Breast epithelium (tissue), 4 donors: ENCODE data around the gene STMND1. TPM values are rescaled to one million over a fixed set of nuclear protein-coding genes. Genes with fewer than 3 reads are reported as not detected.

ENCODE experiments used
- DNase-seq, 2 donors: peaks; one replicate each; pipeline ENCODE4 v3.0.0-alpha.2; 2019; ENCODE audit warnings: low spot score in 2 of 2
- H3K27ac ChIP-seq, 2 donors: fragments of 200-600 bp; sonication (generic) in 1 of 2; one replicate each; pipeline ENCODE4 v1.5.1; 2016 to 2019; ENCODE audit warnings: mild to moderate bottlenecking in 1 of 2
- H3K27me3 ChIP-seq, 2 donors: fragments of 200-600 bp; sonication (generic) in 1 of 2; one replicate each; pipeline versions ENCODE4 v1.5.1 to v1.6.0; 2017 to 2019; ENCODE audit warnings: control low read depth in 1 of 2, mild to moderate bottlenecking in 1 of 2
- H3K36me3 ChIP-seq: fragments of 200-600 bp; one replicate; pipeline ENCODE4 v1.5.1; 2019
- H3K4me1 ChIP-seq, 2 donors: fragments of 200-600 bp; sonication (generic); one replicate each; pipeline ENCODE4 v1.5.1; 2016 to 2019; ENCODE audit warnings: control low read depth in 1 of 2
- H3K4me3 ChIP-seq, 3 donors: fragments of 200-600 bp; sonication (generic); 1 replicate in 2 of 3; 2 replicates in 1 of 3; pipeline ENCODE4 v1.5.1; 2016 to 2019; ENCODE audit warnings: mild to moderate bottlenecking in 3 of 3, moderate library complexity in 2 of 3
- H3K9me3 ChIP-seq, 2 donors: fragments of 200-600 bp; sonication (generic) in 1 of 2; one replicate each; pipeline ENCODE4 v1.5.1; 2016 to 2019; ENCODE audit warnings: control low read depth in 1 of 2
- POLR2A ChIP-seq: fragments of 450-650 bp; IDR thresholded peaks from one replicate; pipeline ENCODE4 v1.6.1; 2016; ENCODE audit warnings: antibody characterized with exemption, mild to moderate bottlenecking, moderate library complexity
- POLR2AphosphoS5 ChIP-seq, 3 donors: sonication (generic); formaldehyde crosslinking; IDR thresholded peaks; one replicate each; pipeline ENCODE4 v1.6.1; 2017; ENCODE audit warnings: antibody characterized with exemption in 3 of 3
- intact Hi-C: fragments of 100-400 bp; cut with DNase I; formaldehyde crosslinking; loops from one replicate; pipeline ENCODE4 v1.15.1; 2023; ENCODE audit warnings: low total_unique reads
- total RNA-seq, 3 donors: library from RNA; depleted of rRNA; stranded (reverse); fragments of >200 nt; gene quantifications; one replicate each; pipeline ENCODE4 v1.1.0, GENCODE V29; 2016
- TF ChIP-seq, protein P1 (sequence below), 3 donors: fragments of 450-650 bp; IDR thresholded peaks; one replicate each; pipeline ENCODE4 v1.5.1; 2016 to 2017; ENCODE audit warnings: antibody characterized with exemption in 3 of 3, mild to moderate bottlenecking in 3 of 3, moderate library complexity in 3 of 3

Gene STMND1
- 1 to 10 TPM in 1 of 3 donors, under 1 TPM in 1, not detected in 1; 0.98 to 2.5 TPM for total RNA-seq

DNA sequence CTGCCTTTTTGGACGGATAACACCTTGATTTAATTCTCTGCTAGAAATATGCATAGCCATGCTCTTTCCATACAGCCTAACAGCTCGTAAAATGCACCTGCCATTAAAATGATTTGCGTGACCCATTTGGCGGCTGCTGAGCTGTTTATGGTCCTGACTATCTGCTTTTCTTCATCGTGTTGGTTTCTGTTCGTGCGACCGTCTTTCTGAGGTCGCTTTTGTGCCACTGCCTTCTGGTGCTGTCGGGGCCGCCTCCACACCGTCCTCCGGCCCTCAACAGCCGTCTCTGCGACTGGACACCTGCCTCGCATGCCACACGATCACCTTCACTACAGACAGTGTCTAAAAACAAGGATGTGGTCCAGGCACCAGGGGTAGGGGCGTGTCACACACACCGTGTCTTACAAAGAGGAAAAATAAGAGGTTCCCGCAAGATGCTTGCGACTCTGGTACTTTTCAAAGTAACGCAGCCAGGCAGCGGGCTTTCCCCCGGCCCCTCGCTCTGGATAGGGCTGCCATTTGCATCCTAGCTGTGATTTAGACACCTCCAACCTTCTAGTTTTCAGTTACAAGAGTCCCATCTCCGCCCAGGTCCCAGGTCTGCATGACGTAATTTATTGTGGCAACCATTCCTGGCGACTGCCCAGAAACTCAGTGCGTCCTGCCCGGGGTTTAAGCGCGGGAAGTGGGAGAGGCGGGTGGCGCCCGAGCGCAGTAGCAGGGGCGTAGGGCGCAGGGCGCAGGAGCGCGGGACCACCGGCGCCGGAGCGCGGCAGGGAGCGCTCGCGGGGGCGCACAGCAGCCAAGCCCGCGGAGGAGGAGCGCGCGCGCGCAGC lies at the start of gene STMND1:
Gene STMND1, plus strand, starts transcription at position 629 of the 836 bp plus-strand sequence. CDS start 208 bp downstream, outside the sequence.
- peaks cover 0 to 5% of the 10 kb centered on the region in 2 donors for H3K4me1 ChIP-seq
- no peaks in the 10 kb centered on the region for H3K9me3 ChIP-seq
- intact Hi-C loops, result no loop called here
- H3K27me3 ChIP-seq, result no peaks in the 10 kb centered on the region
- DNase-seq, result peak; percentile 75 to 85
- H3K27ac ChIP-seq, result peak within 1 kb of the TSS; percentile 64 to 77
- H3K36me3 ChIP-seq, result no peaks in the 10 kb centered on the region
- TF ChIP-seq, protein P1, sequence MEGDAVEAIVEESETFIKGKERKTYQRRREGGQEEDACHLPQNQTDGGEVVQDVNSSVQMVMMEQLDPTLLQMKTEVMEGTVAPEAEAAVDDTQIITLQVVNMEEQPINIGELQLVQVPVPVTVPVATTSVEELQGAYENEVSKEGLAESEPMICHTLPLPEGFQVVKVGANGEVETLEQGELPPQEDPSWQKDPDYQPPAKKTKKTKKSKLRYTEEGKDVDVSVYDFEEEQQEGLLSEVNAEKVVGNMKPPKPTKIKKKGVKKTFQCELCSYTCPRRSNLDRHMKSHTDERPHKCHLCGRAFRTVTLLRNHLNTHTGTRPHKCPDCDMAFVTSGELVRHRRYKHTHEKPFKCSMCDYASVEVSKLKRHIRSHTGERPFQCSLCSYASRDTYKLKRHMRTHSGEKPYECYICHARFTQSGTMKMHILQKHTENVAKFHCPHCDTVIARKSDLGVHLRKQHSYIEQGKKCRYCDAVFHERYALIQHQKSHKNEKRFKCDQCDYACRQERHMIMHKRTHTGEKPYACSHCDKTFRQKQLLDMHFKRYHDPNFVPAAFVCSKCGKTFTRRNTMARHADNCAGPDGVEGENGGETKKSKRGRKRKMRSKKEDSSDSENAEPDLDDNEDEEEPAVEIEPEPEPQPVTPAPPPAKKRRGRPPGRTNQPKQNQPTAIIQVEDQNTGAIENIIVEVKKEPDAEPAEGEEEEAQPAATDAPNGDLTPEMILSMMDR (IDR thresholded peaks at IDR 0.05), result no peak
- TF ChIP-seq POLR2A (no peak), POLR2AphosphoS5 (IDR thresholded peaks at IDR 0.05) (peak in 2 of 3 donors; percentile 14 to 43)
- peak within 1 kb of the TSS; percentile 27 to 65 (median 59) for H3K4me3 ChIP-seq

DNA sequence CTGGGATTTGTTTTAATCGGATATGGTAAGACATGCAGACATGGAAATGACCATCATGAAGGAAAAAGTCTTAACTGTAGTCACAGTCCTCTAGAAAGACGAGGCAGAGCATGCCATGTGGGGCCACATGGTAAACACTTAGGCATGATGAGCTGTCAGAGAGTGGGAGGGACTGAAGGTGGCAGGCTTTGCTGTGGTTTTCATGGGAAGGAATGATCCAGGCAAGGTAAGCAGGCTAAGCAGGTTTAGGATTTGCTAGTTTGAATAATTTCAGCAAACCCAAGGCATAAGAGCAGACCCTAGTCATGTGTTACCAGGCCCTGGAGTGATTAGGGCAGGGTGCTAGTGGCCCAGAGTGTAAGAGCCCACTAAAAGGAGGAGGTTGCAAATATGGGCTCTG lies 47.2 kb upstream of the STMND1 start:
- no peaks in the 10 kb centered on the region for H3K27me3 ChIP-seq
- intact Hi-C loops, result no loop called here
- H3K9me3 ChIP-seq, result no peaks in the 10 kb centered on the region
- no peak overlapping the region for H3K27ac ChIP-seq
- TF ChIP-seq POLR2AphosphoS5 (IDR thresholded peaks at IDR 0.05) (no peak), POLR2A (no peak)
- TF ChIP-seq, protein P1 (IDR thresholded peaks at IDR 0.05), result no peak
- DNase-seq, result no peak
- H3K36me3 ChIP-seq, result no peaks in the 10 kb centered on the region
- no peak overlapping the region for H3K4me3 ChIP-seq
- no peaks in the 10 kb centered on the region for H3K4me1 ChIP-seq

DNA sequence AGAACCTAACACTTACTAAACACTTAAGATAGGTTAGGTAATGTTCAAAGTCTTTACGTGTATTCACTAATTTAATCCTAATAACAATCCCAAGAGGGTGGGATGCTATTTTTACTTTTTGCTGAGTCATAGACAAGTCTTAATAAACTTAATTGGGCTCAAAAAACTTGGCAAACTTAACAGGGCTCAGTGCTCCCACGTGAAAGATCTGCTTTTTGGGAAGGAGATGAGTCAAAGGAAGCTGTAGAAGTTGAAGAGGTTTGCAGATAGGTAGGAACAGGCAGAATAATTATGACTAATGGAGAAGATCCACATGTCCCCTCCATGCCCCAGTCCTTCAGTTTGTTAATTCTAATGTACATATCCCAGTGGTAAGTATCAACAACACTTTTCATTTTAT lies 44.5 kb upstream of the STMND1 start:
- DNase-seq, result no peak
- H3K9me3 ChIP-seq, result no peaks in the 10 kb centered on the region
- H3K4me3 ChIP-seq, result no peak overlapping the region
- no peaks in the 10 kb centered on the region for H3K27me3 ChIP-seq
- no peaks in the 10 kb centered on the region for H3K36me3 ChIP-seq
- no peak overlapping the region for H3K27ac ChIP-seq
- intact Hi-C loops, result no loop called here
- no peak for TF ChIP-seq POLR2AphosphoS5 (IDR thresholded peaks at IDR 0.05)
- TF ChIP-seq, protein P1 (IDR thresholded peaks at IDR 0.05), result no peak
- TF ChIP-seq POLR2A, result no peak
- H3K4me1 ChIP-seq, result no peaks in the 10 kb centered on the region

DNA sequence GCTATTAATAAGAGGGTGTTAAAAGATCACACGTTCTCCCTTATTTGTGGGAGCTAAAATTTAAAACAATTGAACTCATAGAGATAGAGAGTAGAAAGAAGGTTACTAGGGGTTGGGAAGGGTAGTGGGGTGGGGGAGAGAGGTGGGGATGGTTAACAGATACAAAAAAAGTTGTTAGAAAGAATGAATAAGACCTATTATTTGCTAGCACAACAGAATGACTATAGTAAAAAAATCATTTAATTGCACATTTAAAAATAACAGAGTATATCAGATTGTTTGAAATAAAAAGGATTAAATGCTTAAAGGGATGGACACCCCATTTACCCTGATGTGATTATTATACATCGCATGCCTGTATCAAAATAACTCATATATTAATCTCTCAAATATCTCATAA lies 43.3 kb upstream of the STMND1 start:
- Histone ChIP-seq H3K36me3 (no peaks in the 10 kb centered on the region), H3K4me3 (no peak overlapping the region), H3K4me1 (no peaks in the 10 kb centered on the region), H3K9me3 (no peaks in the 10 kb centered on the region), H3K27me3 (no peaks in the 10 kb centered on the region), H3K27ac (no peak overlapping the region)
- DNase-seq, result no peak
- intact Hi-C loops, result no loop called here
- no peak for TF ChIP-seq POLR2AphosphoS5 (IDR thresholded peaks at IDR 0.05)
- TF ChIP-seq, protein P1 (IDR thresholded peaks at IDR 0.05), result no peak
- TF ChIP-seq POLR2A, result no peak

DNA sequence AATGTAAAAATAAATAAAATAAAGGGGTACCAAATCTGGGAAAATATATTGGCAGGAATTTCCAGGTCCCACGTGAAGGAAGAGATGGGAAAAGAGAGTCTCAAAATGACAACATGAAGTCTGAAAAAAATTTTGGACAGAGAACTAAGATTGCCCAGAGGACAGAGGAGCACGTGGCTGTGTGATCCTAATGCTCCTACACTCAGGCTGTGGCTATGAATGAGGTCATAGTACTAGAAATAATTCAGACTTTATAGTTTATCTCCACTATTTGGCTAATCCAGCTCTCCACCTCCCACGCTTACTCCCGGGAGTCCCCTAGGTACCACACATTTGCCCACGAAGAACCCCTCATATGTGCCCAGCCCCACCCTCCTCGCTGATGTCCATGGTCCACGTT lies 42.8 kb upstream of the STMND1 start:
- intact Hi-C loops, result no loop called here
- no peak overlapping the region for H3K27ac ChIP-seq
- TF ChIP-seq POLR2A (no peak), POLR2AphosphoS5 (IDR thresholded peaks at IDR 0.05) (no peak)
- TF ChIP-seq, protein P1 (IDR thresholded peaks at IDR 0.05), result no peak

More for the DNA sequence above, 42.8 kb upstream of the STMND1 start:
- Histone ChIP-seq H3K4me3 (no peak overlapping the region), H3K36me3 (no peaks in the 10 kb centered on the region), H3K27me3 (no peaks in the 10 kb centered on the region), H3K9me3 (no peaks in the 10 kb centered on the region), H3K4me1 (no peaks in the 10 kb centered on the region)
- no peak for DNase-seq
